Hepatocyte (in vitro differentiated cells): ENCODE results near the gene ATP2B3. TPM values are rescaled to one million over a fixed set of nuclear protein-coding genes. Genes with fewer than 3 reads are reported as not detected.

ENCODE experiments used
- DNase-seq: peaks from one replicate; pipeline ENCODE4 v3.0.0-alpha.2; 2016; ENCODE audit warnings: low spot score
- H2AFZ ChIP-seq: fragments of 200-600 bp; sonication (generic); 2 replicates; pipeline ENCODE4 v1.6.0; 2016; ENCODE audit warnings: antibody characterized with exemption, mild to moderate bottlenecking
- H3K27ac ChIP-seq: fragments of 200-600 bp; sonication (generic); 2 replicates; pipeline ENCODE4 v1.5.1; 2016; ENCODE audit warnings: mild to moderate bottlenecking
- H3K27me3 ChIP-seq: fragments of 200-600 bp; sonication (generic); 2 replicates; pipeline ENCODE4 v1.6.1; 2016
- H3K36me3 ChIP-seq: fragments of 200-600 bp; sonication (generic); replicated peaks from 2 replicates; pipeline ENCODE4 v1.5.1; 2016; ENCODE audit warnings: low read depth; ENCODE audit not compliant: insufficient read depth
- H3K4me1 ChIP-seq: fragments of 200-600 bp; sonication (generic); 2 replicates; pipeline ENCODE4 v1.5.1; 2016; ENCODE audit warnings: mild to moderate bottlenecking, moderate library complexity; ENCODE audit not compliant: insufficient read depth
- H3K4me2 ChIP-seq: fragments of 200-600 bp; sonication (generic); 2 replicates; pipeline ENCODE4 v1.6.0; 2016
- H3K4me3 ChIP-seq: fragments of 200-600 bp; sonication (generic); 2 replicates; pipeline ENCODE4 v1.5.1; 2016; ENCODE audit warnings: mild to moderate bottlenecking
- H3K79me2 ChIP-seq: fragments of 200-600 bp; sonication (generic); 2 replicates; pipeline ENCODE4 v1.6.0; 2017; ENCODE audit warnings: mild to moderate bottlenecking
- H3K9me2 ChIP-seq: fragments of 200-600 bp; sonication (generic); replicated peaks from 2 replicates; pipeline ENCODE4 v1.6.0; 2017; ENCODE audit warnings: mild to moderate bottlenecking; ENCODE audit not compliant: insufficient read depth
- H3K9me3 ChIP-seq: fragments of 200-600 bp; sonication (generic); 2 replicates; pipeline ENCODE4 v1.5.1; 2016; ENCODE audit warnings: low read depth, mild to moderate bottlenecking
- H4K20me1 ChIP-seq: fragments of 200-600 bp; sonication (generic); 2 replicates; pipeline ENCODE4 v1.6.0; 2016; ENCODE audit warnings: mild to moderate bottlenecking; ENCODE audit not compliant: insufficient read depth, poor library complexity, severe bottlenecking
- EZH2 ChIP-seq: fragments of 200-600 bp; sonication (generic); IDR thresholded peaks from 2 replicates; pipeline ENCODE4 v1.6.1; 2016; ENCODE audit warnings: antibody characterized with exemption, mild to moderate bottlenecking, borderline replicate concordance
- EZH2phosphoT487 ChIP-seq: fragments of 200-600 bp; sonication (generic); IDR thresholded peaks from one replicate; pipeline ENCODE4 v1.6.1; 2018; ENCODE audit warnings: antibody characterized with exemption, mild to moderate bottlenecking, low read depth, moderate library complexity; ENCODE audit not compliant: unreplicated experiment, severe bottlenecking
- WGBS: methylation state at CpG from one replicate; pipeline ENCODE4 v1.1.6; 2016; ENCODE audit warnings: low lambda C conversion rate; ENCODE audit errors: missing lambda C conversion rate; 5-methylcytosine and 5-hydroxymethylcytosine counted together
- polyA plus RNA-seq: library from polyadenylated mRNA; unstranded; fragments of >200 nt; fragmentation: Nextera tagmentation; extraction: Ambion mirVana; gene quantifications from 2 replicates; pipeline ENCODE4 v1.2.1, GENCODE V29; 2016
- total RNA-seq: library from RNA; depleted of rRNA; stranded (reverse); fragments of >200 nt; gene quantifications from 2 replicates; pipeline ENCODE4 v1.2.3, GENCODE V29; 2014
- TF ChIP-seq, protein P1 (sequence below): fragments of 200-600 bp; sonication (generic); IDR thresholded peaks from 2 replicates; pipeline ENCODE4 v1.5.1; 2016; ENCODE audit warnings: antibody characterized with exemption, mild to moderate bottlenecking; ENCODE audit not compliant: poor library complexity

Gene ATP2B3
- total and polyA plus RNA-seq, 2 experiments from 2014 or later = 0.07 TPM; not detected in 1

- no peaks in the 10 kb centered on the region for H3K9me3 ChIP-seq
- no peaks in the 10 kb centered on the region for H3K27me3 ChIP-seq
- TF ChIP-seq EZH2 = no peak
- TF ChIP-seq EZH2phosphoT487 = no peak
- TF ChIP-seq, protein P1, sequence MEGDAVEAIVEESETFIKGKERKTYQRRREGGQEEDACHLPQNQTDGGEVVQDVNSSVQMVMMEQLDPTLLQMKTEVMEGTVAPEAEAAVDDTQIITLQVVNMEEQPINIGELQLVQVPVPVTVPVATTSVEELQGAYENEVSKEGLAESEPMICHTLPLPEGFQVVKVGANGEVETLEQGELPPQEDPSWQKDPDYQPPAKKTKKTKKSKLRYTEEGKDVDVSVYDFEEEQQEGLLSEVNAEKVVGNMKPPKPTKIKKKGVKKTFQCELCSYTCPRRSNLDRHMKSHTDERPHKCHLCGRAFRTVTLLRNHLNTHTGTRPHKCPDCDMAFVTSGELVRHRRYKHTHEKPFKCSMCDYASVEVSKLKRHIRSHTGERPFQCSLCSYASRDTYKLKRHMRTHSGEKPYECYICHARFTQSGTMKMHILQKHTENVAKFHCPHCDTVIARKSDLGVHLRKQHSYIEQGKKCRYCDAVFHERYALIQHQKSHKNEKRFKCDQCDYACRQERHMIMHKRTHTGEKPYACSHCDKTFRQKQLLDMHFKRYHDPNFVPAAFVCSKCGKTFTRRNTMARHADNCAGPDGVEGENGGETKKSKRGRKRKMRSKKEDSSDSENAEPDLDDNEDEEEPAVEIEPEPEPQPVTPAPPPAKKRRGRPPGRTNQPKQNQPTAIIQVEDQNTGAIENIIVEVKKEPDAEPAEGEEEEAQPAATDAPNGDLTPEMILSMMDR = peak; percentile 9
- 81% methylated on average over 14 of the region's 14 CpGs for WGBS
- no peak for DNase-seq
- no peaks in the 10 kb centered on the region for H3K36me3 ChIP-seq
- no peak overlapping the region for H3K4me3 ChIP-seq
- H3K9me2 ChIP-seq = no peaks in the 10 kb centered on the region
- no peak overlapping the region for H3K4me2 ChIP-seq
- H2AFZ ChIP-seq = no peak overlapping the region
- no peak overlapping the region for H3K27ac ChIP-seq
- H3K4me1 ChIP-seq = no peaks in the 10 kb centered on the region
- H3K79me2 ChIP-seq = no peaks in the 10 kb centered on the region
- no peaks in the 10 kb centered on the region for H4K20me1 ChIP-seq
Measured at GRCh38 chrX:153580700-153581386, 63.4 kb downstream of the ATP2B3 start.

- Histone ChIP-seq H3K4me2 (no peak overlapping the region), H2AFZ (no peak overlapping the region), H3K79me2 (no peaks in the 10 kb centered on the region), H3K4me1 (no peaks in the 10 kb centered on the region), H3K27me3 (no peaks in the 10 kb centered on the region), H3K4me3 (no peak overlapping the region), H3K36me3 (no peaks in the 10 kb centered on the region), H3K9me3 (no peaks in the 10 kb centered on the region), H3K27ac (peak overlapping the region; percentile 57), H4K20me1 (no peaks in the 10 kb centered on the region), H3K9me2 (no peaks in the 10 kb centered on the region)
- no peak for TF ChIP-seq EZH2phosphoT487
- TF ChIP-seq, protein P1 = no peak
- peak; percentile 46 for DNase-seq
- 71% methylated on average over 13 of the region's 13 CpGs for WGBS
Measured at GRCh38 chrX:153582896-153583295, 65.5 kb downstream of the ATP2B3 start.

GRCh38 chrX:153583433-153583832, 66.0 kb downstream of the ATP2B3 start:
- Histone ChIP-seq H3K4me2 (no peak overlapping the region), H3K27me3 (no peaks in the 10 kb centered on the region), H3K9me2 (no peaks in the 10 kb centered on the region), H2AFZ (no peak overlapping the region), H3K79me2 (no peaks in the 10 kb centered on the region), H3K36me3 (no peaks in the 10 kb centered on the region), H4K20me1 (no peaks in the 10 kb centered on the region), H3K4me1 (no peaks in the 10 kb centered on the region), H3K27ac (no peak overlapping the region), H3K9me3 (no peaks in the 10 kb centered on the region), H3K4me3 (no peak overlapping the region)
- DNase-seq = no peak
- TF ChIP-seq EZH2phosphoT487 (no peak), EZH2 (no peak)
- TF ChIP-seq, protein P1 = no peak
- WGBS = 57% methylated on average over 2 of the region's 2 CpGs
